ENCODE measurements around the gene SCYGR2. TPM values are rescaled to one million over a fixed set of nuclear protein-coding genes. Genes with fewer than 3 reads are reported as not detected.

Gene SCYGR2
- total RNA-seq, 2 experiments from 2014 or later = not detected

GRCh38 chr2:227578642-227579041, 20.1 kb upstream of the SCYGR2 start:
- H3K4me3 ChIP-seq (ENCODE audit: low read length) = no peak overlapping the region
- ChIA-PET POLR2A (no interaction called here), CTCF (no interaction called here)
- intact Hi-C loops (cut with DNase I, micrococcal nuclease) = no loop called here
- no peaks in the 10 kb centered on the region for H3K4me1 Mint-ChIP-seq (ENCODE audit: low read depth)
- TF ChIP-seq, protein P1, sequence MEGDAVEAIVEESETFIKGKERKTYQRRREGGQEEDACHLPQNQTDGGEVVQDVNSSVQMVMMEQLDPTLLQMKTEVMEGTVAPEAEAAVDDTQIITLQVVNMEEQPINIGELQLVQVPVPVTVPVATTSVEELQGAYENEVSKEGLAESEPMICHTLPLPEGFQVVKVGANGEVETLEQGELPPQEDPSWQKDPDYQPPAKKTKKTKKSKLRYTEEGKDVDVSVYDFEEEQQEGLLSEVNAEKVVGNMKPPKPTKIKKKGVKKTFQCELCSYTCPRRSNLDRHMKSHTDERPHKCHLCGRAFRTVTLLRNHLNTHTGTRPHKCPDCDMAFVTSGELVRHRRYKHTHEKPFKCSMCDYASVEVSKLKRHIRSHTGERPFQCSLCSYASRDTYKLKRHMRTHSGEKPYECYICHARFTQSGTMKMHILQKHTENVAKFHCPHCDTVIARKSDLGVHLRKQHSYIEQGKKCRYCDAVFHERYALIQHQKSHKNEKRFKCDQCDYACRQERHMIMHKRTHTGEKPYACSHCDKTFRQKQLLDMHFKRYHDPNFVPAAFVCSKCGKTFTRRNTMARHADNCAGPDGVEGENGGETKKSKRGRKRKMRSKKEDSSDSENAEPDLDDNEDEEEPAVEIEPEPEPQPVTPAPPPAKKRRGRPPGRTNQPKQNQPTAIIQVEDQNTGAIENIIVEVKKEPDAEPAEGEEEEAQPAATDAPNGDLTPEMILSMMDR (IDR thresholded peaks at IDR 0.05) = no peak
- no peaks in the 10 kb centered on the region for H3K36me3 Mint-ChIP-seq (ENCODE audit: low read depth)
- no peak overlapping the region for H3K4me3 Mint-ChIP-seq
- no peak overlapping the region for H3K27ac Mint-ChIP-seq
- H3K27me3 Mint-ChIP-seq = peaks cover 48% of the 10 kb centered on the region
- no peaks in the 10 kb centered on the region for H3K4me1 ChIP-seq (ENCODE audit: insufficient read depth, low read length)
- H3K27me3 ChIP-seq (ENCODE audit: control insufficient read depth in 1 of 2, insufficient read depth in 2 of 2, low read length in 2 of 2) = peaks cover 6 to 12% of the 10 kb centered on the region in 2 experiments
- H3K27ac ChIP-seq (ENCODE audit: low read depth in 1 of 2, low read length in 2 of 2) = no peak overlapping the region
- H3K36me3 ChIP-seq (ENCODE audit: insufficient read depth, low read length) = no peaks in the 10 kb centered on the region
- peaks cover 7 to 18% of the 10 kb centered on the region in 2 experiments for H3K9me3 ChIP-seq (ENCODE audit: control insufficient read depth in 1 of 2, insufficient read depth in 1 of 2, low read length in 2 of 2)
- DNase-seq (no peak), ATAC-seq (ENCODE audit: poor library complexity) (no peak)
- peaks cover 11% of the 10 kb centered on the region for H3K9me3 Mint-ChIP-seq

GRCh38 chr2:227579791-227580190, 18.9 kb upstream of the SCYGR2 start:
- Histone ChIP-seq H3K9me3 (ENCODE audit: control insufficient read depth in 1 of 2, insufficient read depth in 1 of 2, low read length in 2 of 2) (peaks cover 12 to 18% of the 10 kb centered on the region in 2 experiments), H3K27ac (ENCODE audit: low read depth in 1 of 2, low read length in 2 of 2) (no peak overlapping the region), H3K36me3 (ENCODE audit: insufficient read depth, low read length) (no peaks in the 10 kb centered on the region), H3K4me1 (ENCODE audit: insufficient read depth, low read length) (no peaks in the 10 kb centered on the region), H3K27me3 (ENCODE audit: control insufficient read depth in 1 of 2, insufficient read depth in 2 of 2, low read length in 2 of 2) (peaks cover 6 to 12% of the 10 kb centered on the region in 2 experiments), H3K4me3 (ENCODE audit: low read length) (no peak overlapping the region)
- H3K4me1 Mint-ChIP-seq (ENCODE audit: low read depth) = no peaks in the 10 kb centered on the region
- intact Hi-C loops (cut with DNase I, micrococcal nuclease) = no loop called here
- TF ChIP-seq, protein P1 (IDR thresholded peaks at IDR 0.05) = no peak
- no peaks in the 10 kb centered on the region for H3K36me3 Mint-ChIP-seq (ENCODE audit: low read depth)
- no peak overlapping the region for H3K27ac Mint-ChIP-seq
- DNase-seq = no peak
- H3K27me3 Mint-ChIP-seq = peaks cover 58% of the 10 kb centered on the region
- CTCF ChIA-PET = no interaction called here
- peaks cover 12% of the 10 kb centered on the region for H3K9me3 Mint-ChIP-seq
- POLR2A ChIA-PET = no interaction called here
- no peak for ATAC-seq (ENCODE audit: poor library complexity)
- H3K4me3 Mint-ChIP-seq = no peak overlapping the region

DNA sequence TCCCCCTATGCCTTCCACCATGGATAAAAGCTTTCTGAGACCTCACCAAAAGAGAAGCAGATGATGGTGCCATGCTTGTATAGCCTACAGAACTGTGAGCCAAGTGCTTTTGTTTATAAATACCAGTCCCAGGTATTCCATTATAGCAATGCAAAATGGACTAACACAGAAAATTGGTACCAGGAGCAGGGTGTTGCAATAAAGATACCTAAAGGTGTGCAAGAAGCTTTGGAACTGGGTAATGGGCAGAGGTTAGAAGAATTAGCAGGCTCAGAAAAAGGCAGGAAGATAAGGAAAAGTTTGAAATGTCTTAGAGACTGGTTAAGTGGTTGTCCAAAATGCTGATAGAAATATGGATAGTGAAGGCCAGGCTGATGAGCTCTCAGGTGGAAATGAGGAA, 16.3 kb upstream of the SCYGR2 start:
- POLR2A ChIA-PET = no interaction called here
- no peak overlapping the region for H3K4me3 ChIP-seq (ENCODE audit: low read length)
- H3K36me3 ChIP-seq (ENCODE audit: insufficient read depth, low read length) = no peaks in the 10 kb centered on the region
- CTCF ChIA-PET = no interaction called here
- TF ChIP-seq, protein P1 (IDR thresholded peaks at IDR 0.05) = no peak
- Mint-ChIP-seq H3K27ac (no peak overlapping the region), H3K4me1 (ENCODE audit: low read depth) (no peaks in the 10 kb centered on the region), H3K9me3 (peaks cover 12% of the 10 kb centered on the region), H3K4me3 (no peak overlapping the region), H3K27me3 (peaks cover 56% of the 10 kb centered on the region), H3K36me3 (ENCODE audit: low read depth) (no peaks in the 10 kb centered on the region)
- peaks cover 12 to 18% of the 10 kb centered on the region in 2 experiments for H3K9me3 ChIP-seq (ENCODE audit: control insufficient read depth in 1 of 2, insufficient read depth in 1 of 2, low read length in 2 of 2)
- ATAC-seq (ENCODE audit: poor library complexity) = no peak
- peaks cover 6 to 12% of the 10 kb centered on the region in 2 experiments for H3K27me3 ChIP-seq (ENCODE audit: control insufficient read depth in 1 of 2, insufficient read depth in 2 of 2, low read length in 2 of 2)
- no peak overlapping the region for H3K27ac ChIP-seq (ENCODE audit: low read depth in 1 of 2, low read length in 2 of 2)
- DNase-seq = no peak
- no peaks in the 10 kb centered on the region for H3K4me1 ChIP-seq (ENCODE audit: insufficient read depth, low read length)
- intact Hi-C loops (cut with DNase I, micrococcal nuclease) = no loop called here

All from CD4-positive, alpha-beta T cell (primary cell).